SK-N-SH (cell line): ENCODE measurements around the gene ATF2. TPM values are rescaled to one million over a fixed set of nuclear protein-coding genes. Genes with fewer than 3 reads are reported as not detected.

ENCODE experiments used
- CTCF ChIA-PET: fragments of 300-600, 350-600 bp; formaldehyde crosslinking; extraction: SDS; loops from one replicate; lab custom pipeline; 2021; lab: Yijun Ruan, JAX
- POLR2A ChIA-PET: fragments of 350-600 bp; sonication (Branson Sonifier 250); formaldehyde crosslinking; extraction: SDS; loops from one replicate; lab custom pipeline; 2020; ENCODE audit warnings: antibody characterized with exemption, inconsistent platforms; lab: Yijun Ruan, JAX
- DNase-seq: peaks from one replicate; pipeline ENCODE4 v3.0.0; 2012
- H2AFZ ChIP-seq: fragments of 200-600 bp; sonication (generic); 2 replicates; pipeline ENCODE4 v1.8.1; 2016; ENCODE audit warnings: antibody characterized with exemption, mild to moderate bottlenecking, low read depth
- H3F3A ChIP-seq: fragments of 200-600 bp; sonication (generic); replicated peaks from 2 replicates; pipeline ENCODE3; 2016; ENCODE audit warnings: antibody characterized with exemption, mild to moderate bottlenecking; ENCODE audit not compliant: insufficient read depth
- H3K27ac ChIP-seq, 2 experiments: fragments of 200-500 bp in 1 of 2; fragments of 200-600 bp in 1 of 2; sonication (Bioruptor generic) in 1 of 2; sonication (generic), shearing (Covaris generic) in 1 of 2; 2 replicates each; pipeline versions ENCODE4 v1.5.1 to v1.6.1; 2014 to 2016; ENCODE audit warnings: low read depth in 2 of 2, inconsistent platforms in 1 of 2, low read length in 1 of 2, mild to moderate bottlenecking in 1 of 2, mixed read lengths in 1 of 2
- H3K27me3 ChIP-seq: fragments of 200-600 bp; sonication (generic), shearing (Covaris generic); 2 replicates; pipeline ENCODE4 v1.6.1; 2016; ENCODE audit warnings: mixed run types; ENCODE audit not compliant: insufficient read depth
- H3K36me3 ChIP-seq, 2 experiments: fragments of 200-500 bp in 1 of 2; fragments of 200-600 bp in 1 of 2; sonication (Bioruptor generic) in 1 of 2; sonication (generic) in 1 of 2; replicated peaks in 1 of 2; 2 replicates each; pipeline versions ENCODE3 to v1.5.1; 2014 to 2016; ENCODE audit warnings: low read length in 1 of 2, mild to moderate bottlenecking in 1 of 2; ENCODE audit not compliant: insufficient read depth in 2 of 2, control insufficient read depth in 1 of 2
- H3K4me1 ChIP-seq, 2 experiments: fragments of 200-500 bp in 1 of 2; fragments of 200-600 bp in 1 of 2; sonication (Bioruptor generic) in 1 of 2; sonication (generic), shearing (Covaris generic) in 1 of 2; 2 replicates each; pipeline versions ENCODE4 v1.5.1 to v1.6.1; 2014 to 2016; ENCODE audit warnings: low read depth in 1 of 2, low read length in 1 of 2, mixed run types in 1 of 2; ENCODE audit not compliant: insufficient read depth in 2 of 2, control insufficient read depth in 1 of 2
- H3K4me2 ChIP-seq: fragments of 200-600 bp; sonication (generic), shearing (Covaris generic); 2 replicates; pipeline ENCODE4 v1.6.1; 2017; ENCODE audit warnings: mixed run types
- H3K4me3 ChIP-seq, 2 experiments: fragments of 200-500 bp in 1 of 2; fragments of 200-600 bp in 1 of 2; sonication (Bioruptor generic) in 1 of 2; sonication (generic), shearing (Covaris generic) in 1 of 2; 2 replicates each; pipeline versions ENCODE4 v1.5.1 to v1.8.1; 2014 to 2016; ENCODE audit warnings: low read depth in 2 of 2, inconsistent platforms in 1 of 2, low read length in 1 of 2, mild to moderate bottlenecking in 1 of 2, mixed read lengths in 1 of 2, moderate library complexity in 1 of 2
- H3K79me2 ChIP-seq: fragments of 200-600 bp; sonication (generic); 2 replicates; pipeline ENCODE4 v1.8.1; 2017; ENCODE audit warnings: mild to moderate bottlenecking; ENCODE audit not compliant: insufficient read depth
- H3K9ac ChIP-seq: fragments of 200-600 bp; sonication (generic); 2 replicates; pipeline ENCODE4 v1.6.1; 2017; ENCODE audit warnings: mixed run types
- H3K9me2 ChIP-seq: fragments of 200-600 bp; sonication (generic); 2 replicates; pipeline ENCODE4 v1.6.1; 2017; ENCODE audit warnings: mixed run types
- H3K9me3 ChIP-seq: fragments of 200-600 bp; sonication (generic); 2 replicates; pipeline ENCODE4 v1.6.1; 2017; ENCODE audit warnings: mixed run types, mild to moderate bottlenecking, moderate library complexity
- H4K20me1 ChIP-seq: fragments of 200-600 bp; sonication (generic); 2 replicates; pipeline ENCODE4 v1.6.1; 2017; ENCODE audit warnings: mild to moderate bottlenecking, mixed run types; ENCODE audit not compliant: insufficient read depth
- CHD2 ChIP-seq: fragments of 150-350 bp; IDR thresholded peaks from 2 replicates; pipeline ENCODE4 v1.6.1; 2018; ENCODE audit warnings: low read length; ENCODE audit not compliant: partially characterized antibody
- ELF1 ChIP-seq: IDR thresholded peaks from 2 replicates; pipeline ENCODE4 v1.4.0; 2012
- EZH2phosphoT487 ChIP-seq: fragments of 200-600 bp; sonication (generic); IDR thresholded peaks from 2 replicates; pipeline ENCODE4 v1.6.1; 2017; ENCODE audit warnings: low read depth, mixed run types, mild to moderate bottlenecking, antibody characterized with exemption, moderate library complexity, borderline replicate concordance
- FOSL2 ChIP-seq: IDR thresholded peaks from 2 replicates; pipeline ENCODE4 v1.4.0; 2012; ENCODE audit warnings: low read depth, mild to moderate bottlenecking, moderate library complexity, borderline replicate concordance
- FOXJ3 ChIP-seq: sonication (generic); formaldehyde crosslinking; IDR thresholded peaks from 2 replicates; pipeline ENCODE4 v1.5.1; 2020; ENCODE audit warnings: mild to moderate bottlenecking, missing genetic modification reagents
- FOXM1 ChIP-seq: IDR thresholded peaks from 2 replicates; pipeline ENCODE4 v1.4.0; 2012; ENCODE audit warnings: low read depth, mild to moderate bottlenecking
- IRF3 ChIP-seq: fragments of 150-350 bp; IDR thresholded peaks from 2 replicates; pipeline ENCODE4 v1.6.1; 2016; ENCODE audit warnings: mild to moderate bottlenecking, low read depth, low read length
- MAX ChIP-seq: IDR thresholded peaks from 2 replicates; pipeline ENCODE4 v1.4.0; 2012; ENCODE audit warnings: low read depth
- PBX3 ChIP-seq: IDR thresholded peaks from 2 replicates; pipeline ENCODE4; 2012
- RAD21 ChIP-seq: IDR thresholded peaks from 2 replicates; pipeline ENCODE4 v1.6.1; 2012; ENCODE audit warnings: mild to moderate bottlenecking, low read length
- RCOR1 ChIP-seq: fragments of 150-350 bp; IDR thresholded peaks from 2 replicates; pipeline ENCODE4 v1.6.1; 2017; ENCODE audit warnings: antibody characterized with exemption, low read length
- REST ChIP-seq: IDR thresholded peaks from 2 replicates; pipeline ENCODE4 v1.6.1; 2012; ENCODE audit warnings: mild to moderate bottlenecking, low read depth, low read length, moderate library complexity
- SIN3A ChIP-seq: IDR thresholded peaks from 2 replicates; pipeline ENCODE4 v1.6.1; 2012; ENCODE audit warnings: low read depth, mild to moderate bottlenecking, low read length, moderate library complexity, borderline replicate concordance
- TEAD4 ChIP-seq: IDR thresholded peaks from 2 replicates; pipeline ENCODE4 v1.4.0; 2012; ENCODE audit warnings: mild to moderate bottlenecking, borderline replicate concordance; ENCODE audit not compliant: insufficient read depth
- USF2 ChIP-seq: fragments of 150-350 bp; IDR thresholded peaks from 2 replicates; pipeline ENCODE4 v1.6.1; 2017; ENCODE audit warnings: antibody characterized with exemption, low read length, low read depth, borderline replicate concordance
- ZBTB33 ChIP-seq: IDR thresholded peaks from 2 replicates; pipeline ENCODE4 v1.4.0; 2012; ENCODE audit warnings: low read depth, borderline replicate concordance
- WGBS: methylation state at CpG from one replicate; pipeline ENCODE4 v1.1.6; 2017; ENCODE audit warnings: low lambda C conversion rate; 5-methylcytosine and 5-hydroxymethylcytosine counted together
- polyA plus RNA-seq, 3 experiments: library from polyadenylated mRNA; depleted of rRNA; stranded (reverse); fragments of >200 nt; gene quantifications; 2 replicates each; pipeline ENCODE4 v1.2.3, GENCODE V29; 2012

The ATF2 gene
- polyA plus RNA-seq, 1 of the 3 experiments (the other 2 are of a cell fraction) = 19.0 TPM

GRCh38 chr2:175147186-175147585 is 20.8 kb downstream of the ATF2 start (continued):
- TF ChIP-seq RCOR1 (no peak), IRF3 (no peak), PBX3 (no peak)

GRCh38 chr2:175143678-175144077 is 24.3 kb downstream of the ATF2 start:
- Histone ChIP-seq H2AFZ (no peak overlapping the region), H3K27me3 (no peaks in the 10 kb centered on the region), H3K9me3 (no peaks in the 10 kb centered on the region), H3K4me2 (no peak overlapping the region), H4K20me1 (peaks cover 49% of the 10 kb centered on the region), H3K9ac (no peak overlapping the region), H3K27ac (no peak overlapping the region), H3K4me3 (no peak overlapping the region), H3K4me1 (no peaks in the 10 kb centered on the region), H3F3A (no peaks in the 10 kb centered on the region), H3K9me2 (no peaks in the 10 kb centered on the region), H3K36me3 (peaks cover 25 to 31% of the 10 kb centered on the region in 2 experiments), H3K79me2 (peaks cover 98% of the 10 kb centered on the region)
- WGBS = 96% methylated on average over 2 of the region's 2 CpGs
- POLR2A ChIA-PET = no interaction called here
- CTCF ChIA-PET = no interaction called here
- TF ChIP-seq MAX (no peak), FOXM1 (no peak), FOSL2 (no peak), CHD2 (no peak), EZH2phosphoT487 (no peak), RAD21 (no peak), ELF1 (no peak), USF2 (no peak)
- DNase-seq = no peak

GRCh38 chr2:175143191-175143590 is 24.8 kb downstream of the ATF2 start:
- POLR2A ChIA-PET = no interaction called here
- CTCF ChIA-PET = no interaction called here
- no peak for TF ChIP-seq ZBTB33
- TF ChIP-seq TEAD4 = no peak
- TF ChIP-seq PBX3 = no peak
- no peak for TF ChIP-seq SIN3A
- TF ChIP-seq FOXJ3 = no peak
- no peak for TF ChIP-seq REST

More at GRCh38 chr2:175143191-175143590, 24.8 kb downstream of the ATF2 start:
- H3K27me3 ChIP-seq = no peaks in the 10 kb centered on the region
- no peak overlapping the region for H3K4me2 ChIP-seq
- DNase-seq = no peak
- peaks cover 98% of the 10 kb centered on the region for H3K79me2 ChIP-seq
- no peaks in the 10 kb centered on the region for H3F3A ChIP-seq
- no peaks in the 10 kb centered on the region for H3K9me2 ChIP-seq
- H3K4me1 ChIP-seq = no peaks in the 10 kb centered on the region
- H2AFZ ChIP-seq = no peak overlapping the region
- H3K4me3 ChIP-seq = no peak overlapping the region
- 53% methylated on average over 1 of the region's 1 CpG for WGBS
- no peak overlapping the region for H3K27ac ChIP-seq
- H3K9ac ChIP-seq = no peak overlapping the region
- H4K20me1 ChIP-seq = peaks cover 44% of the 10 kb centered on the region
- no peaks in the 10 kb centered on the region for H3K9me3 ChIP-seq
- H3K36me3 ChIP-seq = peaks cover 23 to 31% of the 10 kb centered on the region in 2 experiments
